Endometrial microvascular endothelial cells (primary cell): ENCODE data around the gene TMEM62. TPM values are rescaled to one million over a fixed set of nuclear protein-coding genes. Genes with fewer than 3 reads are reported as not detected.

ENCODE experiments used
- in situ Hi-C: cut with HindIII; loops from 2 replicates; pipeline ENCODE4 v1.10.0; 2017; ENCODE audit warnings: low sequenced_read_pairs, low pct_unique_long_range_greater_than_20kb; ENCODE audit errors: inconsistent ontology term
- total RNA-seq: library from RNA; depleted of rRNA; stranded (reverse); fragments of >200 nt; gene quantifications from one replicate; pipeline ENCODE4 v1.2.3, GENCODE V29; 2015; ENCODE audit errors: inconsistent ontology term

TMEM62 gene
- total RNA-seq, 1 donor from 2014 or later = 34.0 TPM

DNA sequence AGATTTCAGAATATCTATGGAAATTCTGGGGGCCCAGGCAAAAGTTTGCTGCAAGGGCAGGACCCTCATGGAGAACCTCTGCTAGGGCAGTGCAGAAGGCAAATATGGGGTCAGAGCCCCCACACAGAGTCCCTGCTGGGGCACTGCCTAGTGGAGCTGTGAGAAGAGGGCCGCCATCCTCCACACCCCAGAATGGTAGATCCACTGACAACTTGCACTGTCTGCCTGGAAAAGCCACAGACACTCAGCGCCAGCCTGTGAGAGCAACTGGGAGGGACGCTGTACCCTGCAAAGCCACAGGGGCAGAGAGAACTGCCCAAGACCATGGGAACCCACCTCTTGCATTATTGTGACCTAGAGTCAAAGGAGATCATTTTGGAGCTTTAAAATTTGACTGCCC is 65.6 kb downstream of the TMEM62 start:
- in situ Hi-C loops = no loop called here

DNA sequence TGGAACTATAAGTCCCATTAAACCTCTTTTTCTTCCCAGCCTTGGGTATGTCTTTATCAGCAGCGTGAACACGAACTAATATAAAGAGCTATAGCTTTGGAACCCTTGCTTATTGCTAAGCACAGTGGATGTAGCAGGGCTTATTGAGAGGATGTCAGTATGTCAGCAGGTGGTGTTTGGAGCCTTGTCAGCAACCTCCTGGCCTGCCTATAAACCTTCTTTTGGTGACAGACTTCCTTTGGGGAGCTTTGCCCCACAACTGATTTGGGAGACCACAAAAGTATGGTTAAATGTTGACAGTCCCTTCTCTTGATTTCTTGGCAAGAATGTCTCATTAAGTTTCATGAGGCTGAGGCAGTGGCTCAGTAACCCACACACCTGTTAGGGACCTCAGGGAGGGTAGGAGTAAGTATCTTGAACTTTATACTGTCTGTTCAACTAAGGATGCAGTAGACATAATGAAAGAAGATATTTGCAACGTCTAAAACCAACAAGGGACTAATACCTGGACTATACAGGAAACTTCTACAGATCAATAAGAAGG is 66.6 kb downstream of the TMEM62 start:
- in situ Hi-C loops = no loop called here

DNA sequence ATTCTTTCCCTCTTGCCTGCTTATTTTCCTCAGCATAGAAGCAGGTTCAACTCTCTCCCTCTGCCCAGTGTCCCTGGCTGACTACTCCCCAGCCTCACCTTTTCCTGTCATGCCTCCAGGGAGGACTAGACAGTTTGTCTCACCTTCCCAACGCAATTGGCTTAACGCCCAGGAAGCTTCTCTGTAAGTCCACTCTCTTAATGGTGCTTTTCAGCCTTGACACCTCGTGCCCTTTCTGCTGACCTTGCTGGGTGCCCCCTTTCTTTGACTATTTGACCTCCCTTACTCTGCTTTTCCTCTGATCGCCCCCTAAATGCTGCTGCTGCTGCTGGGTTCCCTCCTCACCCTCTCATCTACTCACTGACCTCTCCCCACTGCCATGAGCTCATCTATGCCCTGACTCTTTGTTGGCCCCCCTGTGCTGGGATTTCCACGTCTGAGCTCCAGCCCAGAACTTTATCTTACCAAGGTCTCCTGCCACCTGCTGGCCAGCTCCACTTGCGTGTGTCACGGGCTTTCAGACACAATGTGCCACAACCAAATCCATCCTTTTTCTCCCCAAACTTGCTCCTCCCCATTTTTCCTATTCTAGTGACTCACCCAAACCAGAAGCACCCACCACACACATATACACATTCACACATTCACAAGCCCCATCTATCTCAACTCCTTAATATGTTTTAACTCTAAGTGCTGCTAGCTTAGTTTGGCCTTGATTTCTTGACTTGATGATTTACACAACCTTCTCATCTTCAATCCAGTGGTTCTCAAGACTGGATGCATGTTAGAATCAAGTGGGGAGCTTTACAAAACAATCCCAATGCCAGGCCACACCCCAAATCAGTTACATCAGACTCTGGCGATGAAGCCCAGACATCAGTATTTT is 70.9 kb downstream of the TMEM62 start:
- in situ Hi-C loops = no loop called here

DNA sequence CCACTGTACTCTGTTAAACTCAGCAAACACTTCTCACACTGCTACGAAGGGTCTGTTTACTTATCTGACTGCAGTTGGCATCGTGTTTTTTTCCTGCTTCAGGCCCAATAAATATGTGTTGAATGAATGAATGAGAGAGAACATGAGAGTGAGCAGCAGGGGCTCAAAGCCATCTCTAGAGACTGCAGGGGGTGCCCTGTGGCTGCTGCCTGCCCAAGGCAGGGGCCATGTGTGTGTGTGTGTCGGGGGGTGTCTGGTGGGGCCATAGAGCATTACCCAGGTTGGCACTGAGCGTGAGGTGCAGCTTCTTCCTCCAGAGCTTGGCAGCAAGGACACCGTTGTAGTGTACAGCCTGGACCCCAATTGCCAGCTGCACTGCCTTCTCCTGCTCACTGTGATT is 72.7 kb downstream of the TMEM62 start:
- in situ Hi-C loops = no loop called here

DNA sequence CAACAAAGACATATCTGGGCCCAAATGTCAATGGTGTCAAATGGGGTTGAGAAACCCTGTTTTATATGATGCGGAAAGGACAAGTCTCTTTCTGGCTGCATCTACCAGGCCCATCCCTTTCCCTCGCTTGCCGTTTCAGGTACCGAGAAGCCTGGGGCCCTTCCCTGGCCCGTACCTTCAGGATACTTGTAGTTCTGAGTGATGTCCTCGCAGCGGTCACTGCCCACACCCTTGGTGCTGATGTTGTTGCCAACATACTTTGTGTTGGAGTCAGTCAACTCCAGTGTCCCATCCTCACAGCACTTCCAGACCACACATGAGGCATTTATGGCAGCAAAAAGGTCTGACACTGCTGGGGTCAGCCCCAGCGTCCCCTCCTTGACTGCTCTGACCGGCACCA is 73.6 kb downstream of the TMEM62 start:
- in situ Hi-C loops = no loop called here

DNA sequence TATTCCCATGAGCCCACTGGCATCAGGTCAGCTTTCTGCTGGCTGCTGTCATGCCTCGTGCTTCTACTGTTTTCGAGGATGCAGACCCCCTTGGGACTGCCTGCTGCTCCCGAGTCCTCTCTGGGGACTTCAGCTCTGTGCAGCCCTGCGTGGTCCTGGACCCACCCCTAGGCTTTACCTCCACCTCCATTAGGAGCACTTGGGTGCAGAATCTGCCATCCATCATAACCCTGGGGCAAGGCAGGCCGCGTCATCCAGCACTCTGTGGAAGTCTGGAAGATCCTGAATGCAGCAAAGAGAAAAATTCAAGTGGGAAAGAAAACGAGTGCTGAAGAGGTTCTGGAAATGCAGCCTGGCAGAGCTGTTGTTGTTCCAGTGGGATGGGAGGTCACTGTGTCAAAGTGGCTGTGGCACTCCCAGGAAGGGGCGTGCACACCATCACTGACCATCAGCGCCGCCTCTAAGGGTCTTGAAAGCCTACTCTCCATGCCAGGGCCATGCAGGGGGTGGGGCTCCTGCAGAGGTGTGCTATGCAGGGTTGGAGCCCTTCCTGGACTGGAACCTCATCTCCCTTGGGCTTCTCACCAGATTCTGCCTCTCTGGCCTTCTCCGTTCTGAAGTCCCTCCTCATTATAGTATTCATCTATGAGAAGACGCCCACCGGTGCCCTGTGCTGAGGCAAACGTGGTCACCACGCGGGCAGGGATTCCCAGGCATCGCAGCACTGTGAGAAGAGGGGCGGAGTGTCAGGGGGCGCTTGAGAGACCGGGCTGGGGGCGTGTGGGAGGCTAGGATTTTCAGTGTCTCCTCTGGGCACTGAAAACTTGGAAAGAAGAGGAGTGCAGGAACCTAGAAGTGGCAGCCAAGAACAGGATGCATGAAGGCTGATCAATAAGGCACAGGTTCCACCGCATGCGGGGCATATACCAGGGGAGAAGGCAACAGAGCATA is 74.9 kb downstream of the TMEM62 start:
- in situ Hi-C loops = no loop called here

DNA sequence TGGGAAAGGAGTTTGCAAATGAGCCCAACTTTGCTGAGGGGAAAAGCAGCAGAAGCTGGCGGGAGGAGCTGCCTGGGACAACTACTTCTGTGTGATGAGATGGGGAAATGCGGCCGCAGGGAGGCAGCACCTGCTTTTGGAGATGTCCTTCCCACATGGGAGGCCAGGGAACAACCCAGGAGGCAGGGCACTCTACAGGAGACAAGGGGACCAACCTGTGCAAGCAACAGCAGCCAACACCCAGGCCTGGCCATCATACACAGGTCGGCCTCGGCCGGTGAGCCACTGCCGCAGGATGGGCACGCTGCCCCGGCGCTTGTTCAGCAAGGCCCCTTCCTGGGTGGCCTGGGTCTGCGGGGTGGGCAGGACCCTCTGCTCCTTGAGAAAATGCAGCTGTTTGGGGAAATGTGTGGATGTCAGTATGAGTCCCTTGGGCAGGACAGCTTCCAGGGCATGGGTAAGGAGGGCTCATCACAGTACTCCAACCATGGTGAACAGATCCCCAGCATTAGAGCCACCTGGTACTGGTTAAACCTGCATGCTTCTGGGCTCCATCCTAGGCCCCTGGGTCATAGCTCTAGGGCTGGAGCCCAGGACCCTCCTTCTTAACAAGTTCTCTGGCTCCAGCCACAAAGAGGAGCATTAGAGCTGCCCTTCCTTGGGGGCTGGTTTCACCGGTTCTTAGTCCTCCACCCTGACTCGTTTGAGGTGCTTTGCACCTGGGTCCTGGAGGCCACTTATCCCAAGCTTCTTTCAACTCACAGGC is 75.9 kb downstream of the TMEM62 start:
- in situ Hi-C loops = no loop called here

DNA sequence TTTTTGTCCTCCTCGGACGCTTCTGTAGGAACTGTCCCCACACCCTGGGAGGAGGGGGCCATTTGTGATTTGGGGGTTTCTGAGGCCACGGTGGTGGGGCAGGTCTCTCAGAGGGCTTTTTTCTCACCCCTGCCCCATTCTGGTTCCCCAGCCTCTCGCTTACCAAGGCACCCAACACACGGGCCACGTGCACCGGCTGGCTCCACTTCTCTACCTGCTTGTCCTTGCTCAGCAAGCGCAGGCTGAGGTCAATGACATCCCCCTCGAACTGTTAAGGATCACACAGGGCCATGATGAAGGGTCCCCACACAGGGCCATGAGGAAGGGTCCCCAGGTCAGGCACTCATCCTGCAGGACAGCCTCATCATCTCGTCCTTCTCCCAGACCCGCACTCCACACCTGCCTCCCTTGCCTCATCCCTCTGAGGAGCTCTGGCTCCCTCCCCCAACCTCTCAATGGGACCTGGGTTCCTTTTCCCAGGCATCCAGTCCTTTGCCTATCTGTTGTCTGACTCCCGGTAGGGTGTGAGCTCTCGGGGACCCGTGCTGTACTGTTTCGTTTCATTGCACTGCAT is 76.9 kb downstream of the TMEM62 start:
- in situ Hi-C loops = no loop called here

DNA sequence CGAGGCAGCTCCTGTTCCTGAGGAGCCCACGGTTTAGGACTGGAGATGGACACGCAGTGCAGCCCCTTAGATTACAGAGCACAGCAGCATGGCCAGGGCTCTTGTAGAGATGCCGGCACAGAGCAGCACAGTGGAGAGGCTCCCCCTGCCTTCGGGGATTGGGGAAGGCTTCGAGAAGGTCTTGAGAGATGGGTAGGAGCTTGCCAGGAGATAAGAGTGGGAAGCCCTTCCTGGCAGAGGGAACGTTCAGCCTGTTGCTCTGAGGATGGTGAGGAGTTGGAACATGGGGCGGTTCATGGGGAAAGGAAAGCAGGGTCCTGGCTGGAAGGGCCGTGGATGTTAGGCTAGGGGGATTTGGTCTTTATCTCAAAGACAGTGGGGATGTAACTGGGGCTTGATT is 77.4 kb downstream of the TMEM62 start:
- in situ Hi-C loops = no loop called here

DNA sequence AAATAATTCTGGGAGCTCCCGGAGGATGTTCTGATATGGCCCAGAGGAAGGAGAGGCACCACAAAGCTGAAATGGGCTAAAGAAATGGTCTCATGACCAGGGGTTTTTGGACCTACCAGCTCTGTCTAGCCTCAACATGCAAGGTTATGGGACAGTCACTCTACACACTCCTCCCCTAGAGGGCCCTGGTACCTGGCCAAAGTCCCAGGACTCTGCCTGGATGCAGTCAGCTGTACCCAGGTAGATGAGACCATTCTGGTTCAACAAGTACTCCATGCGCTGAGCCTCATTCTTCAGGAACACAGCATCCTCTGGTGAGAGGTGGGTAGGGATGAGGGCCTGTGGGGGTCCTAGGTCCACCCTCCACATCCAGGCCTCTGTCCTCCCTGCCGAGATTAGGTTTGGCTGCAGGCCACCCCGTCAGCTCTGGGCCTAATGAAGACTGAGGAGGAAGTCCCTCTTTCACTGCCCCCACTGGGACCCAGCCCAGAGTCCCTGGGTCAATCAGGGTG is 77.9 kb downstream of the TMEM62 start:
- in situ Hi-C loops = no loop called here

DNA sequence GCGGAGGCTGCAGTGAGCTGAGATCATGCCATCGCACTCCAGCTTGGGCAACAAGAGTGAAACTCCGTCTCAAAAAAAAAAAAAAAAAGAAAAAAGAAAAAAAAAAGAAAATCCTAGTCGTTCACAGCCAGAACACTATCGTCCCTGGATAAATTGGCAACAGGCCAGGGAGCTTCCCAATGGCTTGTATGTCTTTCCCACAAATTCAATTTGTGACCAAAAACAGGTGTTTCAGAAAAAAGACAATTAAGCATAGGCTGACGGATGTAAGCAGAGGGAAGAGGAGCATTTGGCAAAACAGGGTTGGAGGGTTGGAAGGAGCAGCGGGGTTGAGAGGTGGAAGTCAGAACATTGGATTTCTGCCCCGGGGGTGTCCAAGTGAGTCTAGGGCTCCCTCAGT is 78.9 kb downstream of the TMEM62 start:
- in situ Hi-C loops = no loop called here

DNA sequence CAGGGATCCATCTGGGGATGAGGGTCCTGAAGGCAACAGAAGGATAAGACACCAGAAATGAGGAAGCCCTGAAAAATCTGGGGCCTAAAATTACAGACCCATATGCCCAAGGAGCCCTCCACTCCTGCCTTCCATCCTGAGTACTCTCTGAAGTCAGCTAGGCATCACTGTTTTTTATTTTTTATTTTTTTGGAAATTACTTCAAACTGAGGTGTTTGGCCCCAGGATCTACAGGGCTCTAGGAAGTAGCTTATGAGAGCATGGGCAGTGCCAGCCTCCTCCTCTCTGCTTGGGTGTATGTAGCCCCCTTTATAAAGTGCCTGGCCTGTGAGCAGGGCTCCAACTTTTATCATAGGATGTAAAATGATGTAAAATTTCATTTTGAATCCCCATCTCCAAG is 79.6 kb downstream of the TMEM62 start:
- in situ Hi-C loops = no loop called here

DNA sequence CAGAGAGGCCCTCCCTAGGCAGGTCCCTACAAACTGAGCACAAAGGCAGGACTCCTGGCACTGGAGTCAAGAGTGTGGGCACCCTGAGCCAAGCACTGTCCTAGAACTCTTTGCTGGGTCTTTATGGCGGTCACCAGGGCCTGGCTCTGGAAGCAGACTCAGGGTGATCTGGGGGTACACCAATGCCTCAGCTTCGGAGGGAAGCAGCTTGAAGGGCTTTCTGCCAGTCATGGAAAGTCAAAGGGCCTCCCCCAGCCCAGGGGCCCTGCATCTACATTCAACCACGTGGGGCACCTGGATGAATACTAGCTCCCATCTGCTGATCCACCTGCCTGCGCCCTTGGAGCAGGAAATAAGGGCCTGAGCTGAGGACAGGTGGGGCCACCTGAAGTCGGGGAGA is 80.1 kb downstream of the TMEM62 start:
- in situ Hi-C loops = no loop called here

DNA sequence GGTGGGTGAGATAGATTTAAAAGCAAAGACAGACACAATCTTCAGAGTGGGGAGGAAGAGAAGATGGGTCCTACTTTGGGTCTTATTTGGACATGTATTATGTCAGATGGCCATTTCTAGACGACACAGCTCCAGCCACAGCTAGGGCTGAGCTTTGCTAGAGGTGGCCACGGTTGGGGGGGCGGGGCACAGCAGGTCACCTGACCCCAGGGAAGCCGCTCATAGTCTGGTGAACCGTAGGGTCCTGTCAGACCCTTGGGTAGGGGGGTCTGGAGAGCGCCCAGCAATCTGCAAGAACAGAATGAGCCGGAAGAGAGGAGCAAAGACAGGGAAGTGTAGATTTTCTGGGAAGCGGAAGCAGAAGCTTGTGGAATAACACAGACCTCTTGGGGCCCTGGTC is 80.8 kb downstream of the TMEM62 start:
- in situ Hi-C loops = no loop called here

DNA sequence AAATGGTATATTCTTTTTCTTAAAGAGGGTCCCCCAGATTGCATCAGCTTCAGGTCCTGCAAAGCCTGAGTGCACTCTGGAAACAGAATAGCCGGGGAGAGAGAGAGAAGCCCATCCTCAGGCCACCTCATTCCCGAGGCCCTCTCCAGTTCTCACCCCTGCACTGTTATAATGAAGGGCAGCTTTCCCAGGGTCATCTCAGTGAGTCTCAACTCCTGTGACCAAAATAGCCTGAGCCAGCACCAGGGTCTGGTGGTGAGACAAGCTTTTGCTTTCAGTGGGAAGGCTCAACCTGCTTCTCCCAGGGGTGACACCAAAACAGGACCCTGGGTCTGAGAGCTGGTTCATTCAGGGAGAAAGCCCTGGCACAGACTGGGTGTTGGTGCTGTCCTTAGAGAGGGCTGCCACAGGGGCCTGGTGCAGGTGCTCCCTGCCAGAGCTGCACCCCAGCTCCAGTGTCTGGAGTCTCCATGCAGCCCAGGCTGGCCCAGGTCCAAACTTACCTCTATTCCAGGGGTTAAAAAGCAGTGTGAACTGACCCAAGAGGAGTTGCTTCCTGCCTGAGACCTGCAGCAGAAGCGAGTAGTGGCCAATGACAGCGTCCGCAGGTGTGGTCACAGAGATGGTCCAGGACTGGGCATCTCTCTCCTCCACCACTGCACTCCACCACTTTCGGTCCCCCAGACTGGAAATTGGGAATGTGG is 81.4 kb downstream of the TMEM62 start:
- in situ Hi-C loops = no loop called here

DNA sequence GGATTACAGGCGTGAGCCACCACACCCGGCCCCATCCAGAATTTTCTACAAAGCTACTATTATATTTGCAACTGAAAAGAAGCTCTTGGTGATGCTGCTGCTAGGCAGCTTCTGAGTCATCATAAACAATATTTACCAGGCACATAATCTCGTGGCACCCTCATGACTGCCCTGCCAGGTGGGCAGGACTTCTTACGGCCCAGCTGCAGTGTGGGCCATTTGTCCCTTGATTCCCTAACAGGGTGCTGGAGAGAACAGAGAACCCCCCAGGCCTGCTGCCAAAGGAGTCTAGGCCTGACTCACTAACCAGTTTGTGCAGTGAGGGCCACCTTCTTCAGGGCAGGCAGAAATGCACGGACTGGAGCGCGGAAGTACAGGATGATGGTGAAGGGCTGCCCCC is 82.6 kb downstream of the TMEM62 start:
- in situ Hi-C loops = no loop called here

DNA sequence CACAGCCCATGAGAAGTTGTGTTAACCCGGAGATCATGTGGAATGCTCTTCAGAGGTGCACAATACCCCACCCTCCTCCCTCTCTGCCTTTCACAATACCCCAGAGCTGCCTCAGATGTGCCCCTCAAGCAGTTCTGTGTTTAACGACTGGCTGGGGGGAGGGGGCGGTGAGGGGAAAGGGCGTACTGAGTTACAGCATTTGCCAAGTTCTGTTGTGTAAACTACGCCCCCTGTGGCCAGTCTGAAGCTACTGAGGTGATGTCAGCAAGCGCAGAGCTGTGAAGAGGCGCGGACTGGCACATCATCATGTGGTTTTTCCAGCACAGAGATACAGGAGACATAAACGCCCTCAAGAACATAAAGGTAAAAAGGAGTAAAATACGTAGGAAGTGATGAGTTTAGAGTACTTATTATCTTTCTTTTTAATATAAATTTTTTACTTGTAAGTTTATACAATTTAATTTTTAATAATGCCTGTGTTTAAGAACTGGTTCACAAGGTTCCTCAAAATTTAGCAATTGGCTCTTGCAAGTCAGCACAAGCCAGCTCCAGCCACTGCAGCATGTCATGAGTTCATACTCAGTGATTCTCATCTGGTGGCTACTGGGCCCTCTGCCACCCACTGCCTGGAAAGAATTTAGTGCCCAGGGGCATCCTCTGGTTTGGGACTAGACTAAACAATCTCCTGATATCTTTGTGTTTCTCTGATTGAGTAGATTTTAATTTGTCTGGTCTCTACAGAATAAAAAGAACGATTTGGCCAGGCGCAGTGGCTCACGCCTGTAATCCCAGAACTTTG is 85.7 kb downstream of the TMEM62 start:
- in situ Hi-C loops = no loop called here
